MM.1S (cell line): ENCODE results near the gene LRPAP1.

ENCODE experiments used
- DNase-seq: peaks from one replicate; pipeline ENCODE4 v3.0.0-alpha.2; 2015
- H2AFZ ChIP-seq: fragments of 300-600 bp; sonication (generic); 2 replicates; pipeline ENCODE4 v1.6.0; 2016; ENCODE audit warnings: antibody characterized with exemption, low read length
- H3F3A ChIP-seq: fragments of 300-600 bp; sonication (generic); 2 replicates; pipeline ENCODE4 v1.6.1; 2016; ENCODE audit warnings: mild to moderate bottlenecking, antibody characterized with exemption, low read length, moderate library complexity, mixed read lengths; ENCODE audit not compliant: insufficient read depth
- H3K27ac ChIP-seq: fragments of 300-600 bp; sonication (generic); 2 replicates; pipeline ENCODE4 v1.5.1; 2016; ENCODE audit warnings: mild to moderate bottlenecking, low read length
- H3K27me3 ChIP-seq: fragments of 300-600 bp; sonication (generic); replicated peaks from 2 replicates; pipeline ENCODE4 v1.6.0; 2016; ENCODE audit warnings: low read length; ENCODE audit not compliant: insufficient read depth
- H3K36me3 ChIP-seq: fragments of 300-600 bp; sonication (generic); replicated peaks from 2 replicates; pipeline ENCODE4 v1.6.1; 2016; ENCODE audit warnings: mild to moderate bottlenecking, low read length, mixed read lengths; ENCODE audit not compliant: insufficient read depth
- H3K4me1 ChIP-seq: fragments of 300-600 bp; sonication (generic); 2 replicates; pipeline ENCODE4 v1.6.1; 2016; ENCODE audit warnings: low read length, mixed read lengths
- H3K4me2 ChIP-seq: fragments of 300-600 bp; sonication (generic); 2 replicates; pipeline ENCODE4 v1.6.0; 2016; ENCODE audit warnings: low read depth, low read length
- H3K4me3 ChIP-seq: fragments of 300-600 bp; sonication (generic); 2 replicates; pipeline ENCODE4 v1.5.1; 2016; ENCODE audit warnings: low read length, mixed read lengths
- H3K79me2 ChIP-seq: fragments of 300-600 bp; sonication (generic); 2 replicates; pipeline ENCODE4 v1.6.1; 2016; ENCODE audit warnings: mixed run types, low read length, mixed read lengths
- H3K9ac ChIP-seq: fragments of 300-600 bp; sonication (generic); 2 replicates; pipeline ENCODE4 v1.6.1; 2016; ENCODE audit warnings: low read length, mixed read lengths
- H3K9me2 ChIP-seq: fragments of 300-600 bp; sonication (generic); replicated peaks from 2 replicates; pipeline ENCODE4 v1.6.1; 2016; ENCODE audit warnings: mild to moderate bottlenecking, low read length, mixed read lengths; ENCODE audit not compliant: insufficient read depth
- H3K9me3 ChIP-seq: fragments of 300-600 bp; sonication (generic); replicated peaks from 2 replicates; pipeline ENCODE4 v1.6.1; 2016; ENCODE audit warnings: mild to moderate bottlenecking, low read length, mixed read lengths; ENCODE audit not compliant: insufficient read depth
- H4K20me1 ChIP-seq: fragments of 300-600 bp; sonication (generic); 2 replicates; pipeline ENCODE4 v1.6.1; 2016; ENCODE audit warnings: mild to moderate bottlenecking, low read length, moderate library complexity, mixed read lengths; ENCODE audit not compliant: insufficient read depth
- EZH2 ChIP-seq: fragments of 300-600 bp; sonication (generic); optimal IDR thresholded peaks from 2 replicates; pipeline ENCODE3; 2017; ENCODE audit warnings: low read depth, mild to moderate bottlenecking, antibody characterized with exemption, low read length, mixed read lengths
- EZH2phosphoT487 ChIP-seq: fragments of 300-600 bp; sonication (generic); IDR thresholded peaks from 2 replicates; pipeline ENCODE4 v1.6.1; 2018; ENCODE audit warnings: antibody characterized with exemption, low read length
- TF ChIP-seq, protein P1 (sequence below): fragments of 300-600 bp; sonication (generic); IDR thresholded peaks from 2 replicates; pipeline ENCODE4 v1.5.1; 2016; ENCODE audit warnings: antibody characterized with exemption, low read length, mixed read lengths

LRPAP1 gene

DNA sequence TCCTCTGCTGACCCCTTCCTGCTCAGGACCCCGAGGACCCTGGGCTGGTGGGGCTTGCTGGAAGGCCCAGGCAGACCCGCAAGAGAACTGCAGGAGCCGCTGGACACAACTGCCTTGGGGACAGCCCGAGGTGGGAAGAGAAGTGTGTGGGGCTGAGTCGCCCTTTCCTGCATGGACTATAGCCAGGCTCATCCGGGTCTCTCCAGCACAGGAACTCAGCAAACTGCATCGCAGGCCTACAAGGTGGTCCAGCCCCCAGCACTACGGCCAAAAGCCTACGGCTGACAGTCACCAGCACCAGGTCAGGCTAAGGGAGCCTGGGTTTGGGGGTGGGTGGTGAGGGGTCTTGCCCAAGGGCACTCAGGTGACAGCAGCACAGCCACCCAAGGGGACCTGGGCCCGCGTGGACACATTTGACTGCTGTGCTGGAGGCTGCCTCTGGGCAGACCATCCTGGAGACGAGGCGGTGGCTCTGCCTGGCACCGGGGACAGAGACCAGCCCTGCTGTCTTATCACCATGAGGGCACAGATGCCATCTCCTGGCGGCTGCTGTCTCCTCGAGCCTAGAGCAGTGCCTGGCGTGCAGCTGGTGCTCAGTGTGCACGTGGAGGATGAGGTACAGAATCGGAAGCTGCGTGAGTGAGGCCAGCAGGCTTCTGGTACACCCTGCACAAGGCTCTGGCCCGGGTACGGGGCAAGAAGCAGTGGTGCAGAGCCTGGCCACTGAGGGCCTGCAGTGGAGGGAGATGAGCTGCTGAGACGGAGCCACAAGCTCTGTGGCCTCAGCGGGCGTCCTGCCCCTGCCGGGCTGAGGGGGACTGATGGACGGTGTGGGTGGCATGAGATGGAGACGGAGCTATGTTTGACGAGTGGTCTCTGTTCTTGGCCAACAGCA lies 15.1 kb downstream of the LRPAP1 start:
- no peak overlapping the region for H3K4me2 ChIP-seq
- H3K36me3 ChIP-seq, result no peaks in the 10 kb centered on the region; the same call in 1 of the 2 replicates
- no peak overlapping the region for H2AFZ ChIP-seq
- no peaks in the 10 kb centered on the region for H3K79me2 ChIP-seq
- no peaks in the 10 kb centered on the region for H3F3A ChIP-seq
- H3K4me3 ChIP-seq, result no peak overlapping the region
- no peaks in the 10 kb centered on the region for H3K4me1 ChIP-seq
- no peaks in the 10 kb centered on the region for H3K9me3 ChIP-seq
- no peaks in the 10 kb centered on the region for H3K9me2 ChIP-seq
- TF ChIP-seq EZH2 (no peak), EZH2phosphoT487 (no peak)
- TF ChIP-seq, protein P1, sequence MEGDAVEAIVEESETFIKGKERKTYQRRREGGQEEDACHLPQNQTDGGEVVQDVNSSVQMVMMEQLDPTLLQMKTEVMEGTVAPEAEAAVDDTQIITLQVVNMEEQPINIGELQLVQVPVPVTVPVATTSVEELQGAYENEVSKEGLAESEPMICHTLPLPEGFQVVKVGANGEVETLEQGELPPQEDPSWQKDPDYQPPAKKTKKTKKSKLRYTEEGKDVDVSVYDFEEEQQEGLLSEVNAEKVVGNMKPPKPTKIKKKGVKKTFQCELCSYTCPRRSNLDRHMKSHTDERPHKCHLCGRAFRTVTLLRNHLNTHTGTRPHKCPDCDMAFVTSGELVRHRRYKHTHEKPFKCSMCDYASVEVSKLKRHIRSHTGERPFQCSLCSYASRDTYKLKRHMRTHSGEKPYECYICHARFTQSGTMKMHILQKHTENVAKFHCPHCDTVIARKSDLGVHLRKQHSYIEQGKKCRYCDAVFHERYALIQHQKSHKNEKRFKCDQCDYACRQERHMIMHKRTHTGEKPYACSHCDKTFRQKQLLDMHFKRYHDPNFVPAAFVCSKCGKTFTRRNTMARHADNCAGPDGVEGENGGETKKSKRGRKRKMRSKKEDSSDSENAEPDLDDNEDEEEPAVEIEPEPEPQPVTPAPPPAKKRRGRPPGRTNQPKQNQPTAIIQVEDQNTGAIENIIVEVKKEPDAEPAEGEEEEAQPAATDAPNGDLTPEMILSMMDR, result no peak
- H3K9ac ChIP-seq, result no peak overlapping the region
- no peaks in the 10 kb centered on the region for H3K27me3 ChIP-seq
- DNase-seq, result no peak
- H4K20me1 ChIP-seq, result no peaks in the 10 kb centered on the region
- no peak overlapping the region for H3K27ac ChIP-seq

- H3F3A ChIP-seq, result no peaks in the 10 kb centered on the region
- H3K9me2 ChIP-seq, result no peaks in the 10 kb centered on the region
- no peaks in the 10 kb centered on the region for H4K20me1 ChIP-seq
- TF ChIP-seq EZH2 (no peak), EZH2phosphoT487 (no peak)
- TF ChIP-seq, protein P1, result no peak
- no peaks in the 10 kb centered on the region for H3K9me3 ChIP-seq
- H3K4me3 ChIP-seq, result no peak overlapping the region
- DNase-seq, result no peak
- H3K36me3 ChIP-seq, result no peaks in the 10 kb centered on the region; the same call in 1 of the 2 replicates
- H3K27me3 ChIP-seq, result no peaks in the 10 kb centered on the region
- no peak overlapping the region for H3K9ac ChIP-seq
- H3K4me2 ChIP-seq, result no peak overlapping the region
- H3K79me2 ChIP-seq, result no peaks in the 10 kb centered on the region
- no peak overlapping the region for H3K27ac ChIP-seq
- H3K4me1 ChIP-seq, result no peaks in the 10 kb centered on the region
- no peak overlapping the region for H2AFZ ChIP-seq
Observed at GRCh38 chr4:3516061-3516835, 16.0 kb downstream of the LRPAP1 start.

DNA sequence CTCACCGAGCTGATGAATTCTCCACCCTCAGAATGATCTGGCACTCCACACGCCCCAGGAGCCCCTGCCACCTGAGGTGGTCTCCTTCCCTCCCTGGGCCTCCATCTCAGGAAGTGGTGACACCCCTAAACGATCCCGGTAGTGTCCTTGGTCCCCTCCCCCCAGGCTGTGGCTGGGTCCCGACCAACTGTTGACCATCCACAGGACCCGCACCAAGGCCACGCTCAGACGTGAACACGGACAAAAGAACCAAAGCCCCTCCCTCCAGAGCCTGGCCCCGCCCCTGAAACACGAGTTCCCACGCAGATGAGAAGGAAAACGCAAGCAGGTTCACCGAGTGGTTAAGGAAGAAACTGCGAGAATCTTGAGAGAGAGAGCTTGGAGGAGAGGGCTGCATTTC lies 16.6 kb downstream of the LRPAP1 start:
- Histone ChIP-seq H3K4me1 (no peaks in the 10 kb centered on the region), H3K9ac (no peak overlapping the region), H3K79me2 (no peaks in the 10 kb centered on the region), H4K20me1 (no peaks in the 10 kb centered on the region), H3F3A (no peaks in the 10 kb centered on the region), H3K9me2 (no peaks in the 10 kb centered on the region), H3K9me3 (no peaks in the 10 kb centered on the region), H3K4me2 (no peak overlapping the region), H2AFZ (no peak overlapping the region), H3K36me3 (no peaks in the 10 kb centered on the region; the same call in 1 of the 2 replicates), H3K27ac (no peak overlapping the region), H3K27me3 (no peaks in the 10 kb centered on the region), H3K4me3 (no peak overlapping the region)
- TF ChIP-seq EZH2phosphoT487 (no peak), EZH2 (no peak)
- no peak for DNase-seq
